Common myeloid progenitor, CD34-positive (primary cell): ENCODE data around the gene FBXO4.

ENCODE experiments used
- CTCF ChIA-PET: fragments of 350-600 bp; sonication (Branson Sonifier 250); formaldehyde crosslinking; loops from one replicate; lab custom pipeline; 2021; ENCODE audit warnings: antibody characterized with exemption; lab: Charles Lee
- POLR2A ChIA-PET: fragments of 350-600 bp; sonication (Branson Sonifier 250); formaldehyde crosslinking; loops from one replicate; lab custom pipeline; 2021; ENCODE audit warnings: antibody characterized with exemption; lab: Charles Lee
- DNase-seq, 3 donors: peaks; one replicate each; pipeline versions ENCODE4 v3.0.0 to v3.0.0-alpha.2; 2013
- H3K27ac ChIP-seq, 2 experiments: 1 replicate in 1 of 2; 2 replicates in 1 of 2; pipeline ENCODE4 v1.7.0; 2013; ENCODE audit warnings: inconsistent platforms in 2 of 2, low read length in 2 of 2, mild to moderate bottlenecking in 2 of 2, low read depth in 1 of 2, moderate library complexity in 1 of 2; ENCODE audit not compliant: severe bottlenecking in 2 of 2, insufficient read depth in 1 of 2, poor library complexity in 1 of 2
- H3K27me3 ChIP-seq, 5 experiments: replicated peaks in 2 of 5; 1 replicate in 3 of 5; 2 replicates in 2 of 5; pipeline versions ENCODE4 v1.6.1 to v1.7.0; 2013; ENCODE audit warnings: low read length in 4 of 5, mild to moderate bottlenecking in 2 of 5, moderate library complexity in 2 of 5, inconsistent platforms in 1 of 5; ENCODE audit not compliant: insufficient read depth in 5 of 5, control insufficient read depth in 4 of 5
- H3K36me3 ChIP-seq, 4 experiments: 1 replicate in 2 of 4; 2 replicates in 2 of 4; pipeline versions ENCODE4 v1.6.1 to v1.7.0; 2013; ENCODE audit warnings: low read length in 3 of 4, control low read depth in 1 of 4, mild to moderate bottlenecking in 1 of 4; ENCODE audit not compliant: control insufficient read depth in 4 of 4, insufficient read depth in 4 of 4
- H3K4me1 ChIP-seq, 4 experiments: 1 replicate in 3 of 4; 2 replicates in 1 of 4; pipeline versions ENCODE4 v1.6.1 to v1.7.1; 2013; ENCODE audit warnings: low read length in 3 of 4, mild to moderate bottlenecking in 3 of 4, control low read depth in 1 of 4, inconsistent platforms in 1 of 4, moderate library complexity in 1 of 4; ENCODE audit not compliant: control insufficient read depth in 4 of 4, insufficient read depth in 4 of 4; ENCODE audit errors: control extremely low read depth in 1 of 4
- H3K4me3 ChIP-seq, 7 experiments: 1 replicate in 4 of 7; 2 replicates in 3 of 7; pipeline versions ENCODE4 v1.5.1 to v1.7.0; 2013; ENCODE audit warnings: mild to moderate bottlenecking in 7 of 7, low read length in 6 of 7, moderate library complexity in 6 of 7, inconsistent platforms in 2 of 7, low read depth in 2 of 7, control low read depth in 1 of 7; ENCODE audit not compliant: insufficient read depth in 4 of 7, control insufficient read depth in 1 of 7; ENCODE audit errors: extremely low read depth in 1 of 7
- H3K9me3 ChIP-seq, 5 experiments: 1 replicate in 4 of 5; 2 replicates in 1 of 5; pipeline versions ENCODE4 v1.6.1 to v1.7.1; 2013; ENCODE audit warnings: low read length in 4 of 5, mild to moderate bottlenecking in 2 of 5, inconsistent platforms in 1 of 5, low read depth in 1 of 5, moderate library complexity in 1 of 5; ENCODE audit not compliant: control insufficient read depth in 4 of 5, insufficient read depth in 2 of 5; ENCODE audit errors: control extremely low read depth in 1 of 5
- WGBS: methylation state at CpG from one replicate; pipeline ENCODE4 v1.1.5; 2013; ENCODE audit not compliant: insufficient coverage; 5-methylcytosine and 5-hydroxymethylcytosine counted together

Gene FBXO4

GRCh38 chr5:41883243-41883642 lies 41.8 kb upstream of the FBXO4 start:
- WGBS: 88% methylated on average over 1 of the region's 3 CpGs
- Histone ChIP-seq H3K36me3 (no peaks in the 10 kb centered on the region), H3K4me3 (no peak overlapping the region), H3K4me1 (no peaks in the 10 kb centered on the region), H3K27ac (no peak overlapping the region), H3K9me3 (no peaks in the 10 kb centered on the region), H3K27me3 (peaks cover 0 to 10% (median 0%) of the 10 kb centered on the region in 5 experiments)
- ChIA-PET CTCF (no interaction called here), POLR2A (no interaction called here)
- no peak for DNase-seq

DNA sequence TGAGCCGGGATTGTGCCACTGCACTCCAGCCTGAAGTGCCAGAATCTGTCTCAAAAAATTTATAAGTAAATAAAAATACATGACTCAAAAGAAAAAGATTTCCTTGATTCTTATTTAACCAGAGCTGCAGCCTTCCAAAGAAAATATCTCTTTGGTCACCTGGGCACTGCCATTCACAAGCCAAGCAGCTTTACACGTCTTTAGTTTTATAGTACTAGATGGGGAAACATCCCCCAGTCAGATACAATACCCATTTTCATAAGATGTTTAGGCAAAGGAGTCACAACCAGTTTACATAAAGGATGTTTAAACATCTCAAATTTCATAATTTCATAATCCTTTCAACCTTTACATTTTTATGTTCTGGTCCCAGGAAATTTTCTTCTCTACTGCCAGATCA lies 41.1 kb upstream of the FBXO4 start:
- POLR2A ChIA-PET: no interaction called here
- DNase-seq: no peak

DNA sequence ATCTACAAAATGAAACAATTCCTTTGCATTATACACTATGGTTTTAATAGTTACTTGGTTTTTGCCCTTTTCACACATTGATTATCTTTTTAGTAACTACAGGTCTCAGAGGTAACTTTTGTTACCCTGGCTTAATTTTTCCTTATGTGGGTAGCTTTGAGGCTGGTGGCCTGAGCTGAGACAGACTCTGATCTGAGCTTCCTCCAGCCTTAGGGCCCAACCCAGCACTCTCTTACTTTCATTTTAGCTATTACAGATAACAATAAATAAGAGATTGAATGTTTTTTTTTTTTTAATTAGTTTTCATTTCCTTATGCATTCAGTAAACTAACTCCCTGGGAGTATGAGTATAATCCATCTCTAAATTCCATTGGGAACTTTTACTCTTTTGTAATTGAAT lies 39.8 kb upstream of the FBXO4 start:
- POLR2A ChIA-PET: no interaction called here

More for the DNA sequence above, 41.1 kb upstream of the FBXO4 start:
- 100% methylated on average over 1 of the region's 2 CpGs for WGBS
- Histone ChIP-seq H3K27ac (no peak overlapping the region), H3K4me3 (no peak overlapping the region), H3K36me3 (no peaks in the 10 kb centered on the region), H3K9me3 (no peaks in the 10 kb centered on the region), H3K4me1 (no peaks in the 10 kb centered on the region), H3K27me3 (peaks cover 0 to 10% (median 0%) of the 10 kb centered on the region in 5 experiments)
- CTCF ChIA-PET: no interaction called here

DNA sequence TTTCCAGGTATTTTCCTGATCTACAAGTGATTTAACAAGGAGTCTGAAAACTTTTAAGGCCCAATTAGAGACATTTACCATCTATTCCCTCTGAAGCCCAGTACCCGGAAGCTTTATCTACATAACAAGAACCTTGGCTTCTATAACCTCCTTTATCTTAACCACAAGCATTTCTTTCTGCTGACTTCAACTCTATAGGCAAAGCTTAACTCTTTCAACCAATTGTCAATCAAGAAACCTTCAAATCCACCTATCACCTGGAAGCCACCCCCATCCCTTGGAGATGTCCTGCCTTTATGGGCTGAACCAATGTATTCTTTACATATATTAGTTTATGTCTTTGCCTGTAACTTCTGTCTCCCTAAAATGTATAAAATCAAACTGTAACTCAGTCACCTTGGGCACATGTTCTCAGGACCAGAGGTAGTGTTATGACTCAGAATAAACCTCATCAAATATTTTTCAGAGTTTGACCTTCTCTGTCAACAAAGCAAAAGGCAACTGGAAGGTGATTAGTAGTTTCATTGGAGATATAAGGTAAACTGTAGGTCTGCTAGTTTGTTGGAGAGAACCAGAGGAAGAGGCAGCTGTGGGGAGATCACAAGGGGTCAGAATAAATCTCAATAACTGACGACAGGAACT lies 33.9 kb upstream of the FBXO4 start:
- Histone ChIP-seq H3K27me3 (peaks cover 4 to 23% (median 7%) of the 10 kb centered on the region in 5 experiments), H3K36me3 (no peaks in the 10 kb centered on the region), H3K4me1 (peaks cover 0 to 2% (median 0%) of the 10 kb centered on the region in 4 experiments), H3K27ac (no peak overlapping the region), H3K4me3 (no peak overlapping the region), H3K9me3 (no peaks in the 10 kb centered on the region)
- ChIA-PET POLR2A (no interaction called here), CTCF (no interaction called here)
- DNase-seq: no peak
- 100% methylated on average over 1 of the region's 2 CpGs for WGBS

More for the DNA sequence above, 39.8 kb upstream of the FBXO4 start:
- Histone ChIP-seq H3K4me1 (no peaks in the 10 kb centered on the region), H3K27ac (no peak overlapping the region), H3K36me3 (no peaks in the 10 kb centered on the region), H3K9me3 (no peaks in the 10 kb centered on the region), H3K4me3 (no peak overlapping the region), H3K27me3 (peaks cover 0 to 10% (median 0%) of the 10 kb centered on the region in 5 experiments)
- DNase-seq: no peak
- CTCF ChIA-PET: no interaction called here

- ChIA-PET CTCF (no interaction called here), POLR2A (no interaction called here)
- DNase-seq: no peak
- Histone ChIP-seq H3K4me1 (peaks cover 0 to 2% (median 0%) of the 10 kb centered on the region in 4 experiments), H3K27ac (no peak overlapping the region), H3K36me3 (no peaks in the 10 kb centered on the region), H3K27me3 (peaks cover 10 to 31% (median 15%) of the 10 kb centered on the region in 5 experiments), H3K4me3 (no peak overlapping the region), H3K9me3 (no peaks in the 10 kb centered on the region)
These were observed 33.0 kb upstream of the FBXO4 start for GRCh38 chr5:41892031-41892430.

- H3K27ac ChIP-seq: no peak overlapping the region
- WGBS: 90% methylated on average over 2 of the region's 3 CpGs
- ChIA-PET POLR2A (interaction anchor here (2.5 kb wide), 1 partner anchor 11 kb away, joined by 7 read pairs; the partner anchor contains the start of gene RIMOC1), CTCF (interaction anchor here (0.6 kb wide), 1 partner anchor 702 kb away, joined by 3 read pairs; no protein-coding TSS in a partner anchor)
- peaks cover 0 to 2% (median 0%) of the 10 kb centered on the region in 4 experiments for H3K4me1 ChIP-seq
- no peaks in the 10 kb centered on the region for H3K9me3 ChIP-seq
- no peak overlapping the region for H3K4me3 ChIP-seq
- no peaks in the 10 kb centered on the region for H3K36me3 ChIP-seq
- DNase-seq: no peak
- peaks cover 10 to 38% (median 15%) of the 10 kb centered on the region in 5 experiments for H3K27me3 ChIP-seq
These were observed 31.8 kb upstream of the FBXO4 start for GRCh38 chr5:41893074-41893851.

GRCh38 chr5:41896230-41896629 lies 28.9 kb upstream of the FBXO4 start:
- Histone ChIP-seq H3K4me3 (no peak overlapping the region), H3K27me3 (peaks cover 12 to 41% (median 17%) of the 10 kb centered on the region in 5 experiments), H3K27ac (no peak overlapping the region), H3K9me3 (no peaks in the 10 kb centered on the region), H3K36me3 (no peaks in the 10 kb centered on the region), H3K4me1 (peaks cover 0 to 2% (median 0%) of the 10 kb centered on the region in 4 experiments)
- 7% methylated on average over 2 of the region's 2 CpGs for WGBS
- ChIA-PET CTCF (no interaction called here), POLR2A (no interaction called here)
- DNase-seq: no peak
